ENCODE results near the gene ZDHHC4.
A peak's percentile ranks its signal among the peaks of the same experiment; 100 is the strongest.
"Not testable (repeated sequence)": the region's sequence is repeated elsewhere in the genome, so short reads cannot be mapped to it uniquely, and the experiment has no call there.

ZDHHC4 gene

DNA sequence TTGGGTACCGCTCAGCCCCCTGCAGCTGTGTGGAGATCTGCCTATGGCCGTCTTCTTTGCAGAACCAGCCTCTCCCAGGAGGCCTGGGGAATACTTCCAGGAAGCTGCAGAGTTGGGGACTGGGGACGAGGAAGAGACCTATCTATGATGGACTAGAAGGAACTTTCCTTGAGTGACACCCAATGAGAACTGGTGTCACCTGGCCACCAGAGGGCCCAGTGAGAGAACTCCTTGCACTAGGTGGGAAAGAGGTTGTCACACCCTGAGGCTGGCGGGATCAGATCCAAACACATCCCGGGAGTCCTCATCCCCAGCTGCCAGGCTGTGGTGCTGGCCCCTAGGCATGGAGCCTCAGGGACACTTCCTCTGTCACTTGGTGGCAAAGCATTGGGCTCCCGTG lies 21.1 kb upstream of the ZDHHC4 start:
- DNase-seq, result peak in 1 of 42 donors; percentile 42
- intact Hi-C loops (cut with DNase I), result no loop called here

DNA sequence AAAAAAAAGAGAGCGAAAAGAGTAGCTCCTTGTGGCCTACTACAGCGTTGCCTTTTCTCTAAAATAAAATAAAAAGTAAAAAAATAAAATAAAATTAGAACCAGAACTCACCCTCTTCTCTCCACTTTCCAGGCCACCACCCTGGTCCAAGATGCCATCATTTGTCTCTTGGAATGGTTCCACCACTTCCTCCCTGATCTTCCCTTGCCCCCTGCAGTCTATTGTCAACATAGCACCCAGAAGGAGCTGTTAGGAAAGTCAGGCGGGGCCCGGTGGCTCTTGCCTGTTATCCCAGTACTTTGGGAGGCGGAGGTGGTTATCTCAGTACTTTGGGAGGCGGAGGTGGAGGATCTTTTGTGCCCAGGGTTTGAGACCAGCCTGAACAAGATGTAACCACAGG lies 18.4 kb upstream of the ZDHHC4 start:
- DNase-seq, result peak in 37 of 42 donors; percentile 20 to 78 (median 56)
- intact Hi-C loops (cut with DNase I), result no loop called here

DNA sequence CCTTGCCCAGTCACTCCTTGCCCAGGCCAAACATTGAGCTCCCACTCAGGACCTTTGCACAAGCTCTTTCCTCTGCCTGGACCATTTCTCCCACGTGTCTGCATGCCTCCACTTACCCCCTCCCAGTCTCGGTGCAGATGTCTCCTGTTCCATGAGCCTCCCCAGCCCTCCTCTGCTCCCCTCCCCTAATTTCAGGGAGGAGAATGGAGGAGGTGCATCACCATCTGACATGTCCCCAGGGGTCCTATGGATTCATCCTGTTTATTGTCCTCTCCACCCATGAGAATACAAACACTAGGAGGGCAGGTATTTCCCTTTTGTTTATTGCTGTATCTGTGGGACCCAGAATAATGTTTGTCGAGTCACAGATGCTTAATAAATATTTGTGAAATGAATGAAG lies 17.4 kb upstream of the ZDHHC4 start:
- no peak for DNase-seq
- intact Hi-C loops (cut with DNase I), result no loop called here

DNA sequence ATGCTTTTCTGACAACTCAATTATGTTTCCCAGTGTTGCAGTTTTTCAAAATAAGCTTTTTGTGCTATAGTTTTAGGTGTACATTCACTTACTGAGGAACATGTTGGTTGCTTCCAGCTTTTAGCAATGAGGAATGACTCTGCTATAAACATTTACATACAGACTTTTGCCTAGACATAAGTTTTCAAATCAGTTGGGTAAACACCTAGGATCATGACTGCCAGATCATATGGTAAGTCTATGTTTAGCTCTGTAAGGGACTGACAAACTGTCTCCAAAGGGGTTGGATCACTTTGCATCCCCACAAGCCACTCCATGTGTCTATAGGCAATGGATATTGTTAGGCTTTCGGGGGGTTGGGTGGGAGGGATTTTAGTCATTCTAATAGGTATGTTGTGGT lies 15.1 kb upstream of the ZDHHC4 start:
- intact Hi-C loops (cut with DNase I), result no loop called here
- DNase-seq, result no peak

DNA sequence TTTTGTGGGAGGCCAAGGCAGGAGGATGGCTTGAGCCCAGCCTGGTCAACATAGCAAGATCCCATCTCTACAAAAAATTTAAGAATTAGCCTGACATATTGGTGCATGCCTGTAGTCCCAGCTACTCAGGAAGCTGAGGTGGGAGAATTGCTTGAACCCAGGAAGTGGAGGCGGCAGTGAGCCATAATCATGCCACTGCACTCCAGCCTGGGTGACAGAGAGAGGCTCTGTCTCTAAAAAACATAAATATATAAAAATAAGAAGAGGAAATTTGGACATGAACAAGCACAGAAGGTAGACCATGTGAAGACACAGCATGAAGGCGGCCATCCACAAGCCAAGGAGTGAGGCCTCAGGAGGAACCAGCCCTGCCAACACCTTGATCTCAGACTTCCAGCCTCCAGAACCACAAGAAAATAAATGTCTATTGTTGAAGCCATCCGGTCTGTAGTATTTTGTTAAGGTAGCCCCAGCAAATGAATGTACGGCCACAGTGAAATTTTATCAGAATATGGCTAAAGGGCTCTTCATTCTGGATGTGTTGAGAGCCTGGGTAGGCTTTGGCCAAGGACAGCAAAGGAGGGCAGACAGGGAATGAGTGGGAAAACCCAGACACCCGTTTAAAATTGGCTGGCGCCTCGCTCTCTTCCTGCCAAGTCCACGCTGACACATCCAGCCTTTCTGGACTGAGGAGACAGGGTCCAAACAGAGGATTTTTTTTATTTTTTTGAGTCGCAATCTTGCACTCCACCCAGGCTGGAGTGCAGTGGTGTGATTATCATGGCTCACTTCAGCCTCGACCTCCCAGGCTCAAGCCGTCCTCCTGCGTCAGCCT lies 13.1 kb upstream of the ZDHHC4 start:
- peak in 16 of 42 donors; percentile 15 to 73 (median 30) for DNase-seq
- intact Hi-C loops (cut with DNase I), result no loop called here

DNA sequence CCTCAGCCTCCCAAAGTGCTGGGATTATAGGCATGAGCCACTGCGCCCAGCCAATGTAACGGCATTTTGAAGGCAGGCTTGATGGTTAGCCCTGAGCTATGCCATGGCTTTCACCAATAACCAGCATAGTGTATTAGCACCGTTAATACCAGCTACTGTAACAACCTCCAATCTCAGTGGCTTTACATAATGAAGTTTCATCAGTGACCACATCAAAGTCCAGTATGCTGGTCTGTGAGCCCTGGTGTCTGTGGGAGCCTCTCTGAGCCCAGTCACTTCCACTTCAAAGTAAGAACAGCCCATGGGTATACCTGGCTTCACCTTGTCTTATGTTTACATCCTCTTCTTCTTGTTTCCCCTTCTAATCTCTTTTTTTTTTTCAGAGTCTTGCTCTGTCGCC lies 11.6 kb upstream of the ZDHHC4 start:
- intact Hi-C loops (cut with DNase I), result no loop called here
- DNase-seq, result no peak

DNA sequence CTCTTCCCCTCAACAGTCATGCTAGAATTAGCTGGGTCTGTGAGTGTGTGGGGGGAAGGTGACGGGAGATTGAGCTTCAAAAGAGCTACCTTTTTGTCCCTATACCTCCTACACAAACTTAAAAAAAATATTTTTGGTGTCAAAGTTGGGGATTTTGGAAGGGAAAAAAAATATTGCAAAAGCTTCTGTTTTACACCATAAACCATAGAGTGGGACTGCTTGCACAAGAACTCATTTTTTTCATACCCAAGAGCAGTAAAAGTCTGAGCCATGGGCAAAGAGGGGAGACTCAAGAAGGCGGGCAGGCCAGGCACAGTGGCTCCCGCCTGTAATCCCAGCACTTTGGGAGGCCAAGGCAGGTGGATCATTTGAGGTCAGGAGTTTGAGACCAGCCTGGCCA lies 9.4 kb upstream of the ZDHHC4 start:
- intact Hi-C loops (cut with DNase I), result no loop called here

DNA sequence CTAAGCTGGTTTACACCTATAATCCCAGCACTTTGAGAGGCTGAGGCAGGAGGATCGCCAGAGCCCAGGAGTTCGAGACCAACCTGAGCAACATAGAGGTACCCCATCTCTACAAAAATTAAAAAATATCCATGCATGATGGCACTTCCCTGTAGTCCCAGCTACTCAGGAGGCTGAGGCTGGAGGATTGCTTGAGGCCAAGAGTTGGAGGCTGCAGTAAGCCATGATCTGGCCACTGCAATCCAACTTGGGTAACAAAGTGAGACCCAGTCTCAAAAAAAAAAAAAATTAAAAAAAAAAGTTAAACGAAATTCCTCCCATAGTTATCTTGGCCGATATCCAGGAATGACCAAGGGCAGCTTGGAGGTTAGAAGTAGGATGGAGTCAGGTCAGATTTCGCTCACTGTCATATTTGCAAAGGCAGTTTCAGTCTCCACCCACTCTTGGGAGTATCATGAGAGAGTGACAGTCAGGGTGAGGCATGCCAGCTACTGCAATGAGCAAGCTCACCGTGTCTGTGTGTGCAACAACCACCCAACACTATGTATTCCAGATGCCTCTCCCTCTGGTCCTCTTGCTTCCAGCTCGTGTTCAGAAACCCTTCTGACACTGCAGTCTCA lies 6.0 kb upstream of the ZDHHC4 start:
- intact Hi-C loops (cut with DNase I), result no loop called here
- DNase-seq, result no peak

More for the DNA sequence above, 9.4 kb upstream of the ZDHHC4 start:
- no peak for DNase-seq

DNA sequence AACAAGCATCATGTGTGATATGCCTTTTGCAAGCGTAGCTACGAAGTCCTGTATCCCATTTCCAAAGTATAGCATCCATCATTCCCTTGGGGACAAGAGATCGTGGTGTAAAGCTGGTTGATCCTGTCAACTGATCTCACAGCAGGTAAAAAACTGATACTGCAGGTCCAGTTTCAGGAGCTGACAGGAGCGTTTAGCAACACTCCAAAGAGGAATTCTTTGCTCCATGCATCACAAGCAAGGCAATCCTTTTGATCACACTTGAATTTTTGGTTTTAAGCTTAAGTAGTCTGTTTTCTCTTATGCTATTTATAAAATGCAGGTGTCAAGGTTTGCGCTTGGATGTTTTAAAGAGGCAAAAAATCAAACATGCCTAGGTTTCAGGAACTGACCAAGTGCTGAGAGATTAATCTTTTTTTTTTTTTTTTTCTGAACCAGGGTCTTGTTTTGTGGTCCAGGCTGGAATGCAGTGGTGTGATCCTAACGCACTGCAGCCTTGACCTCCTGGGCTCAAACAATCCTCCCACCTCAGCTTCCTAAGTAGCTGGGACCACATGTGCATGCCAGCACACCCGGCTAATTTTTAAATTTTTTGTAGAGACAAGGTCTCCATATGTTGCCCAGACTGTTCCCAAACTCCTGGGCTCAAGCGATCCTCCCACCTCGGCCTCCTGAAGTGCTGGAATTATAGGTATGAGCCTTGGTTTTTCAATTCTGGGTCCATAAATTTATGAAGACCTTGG lies 1.8 kb upstream of the ZDHHC4 start:
- intact Hi-C loops (cut with DNase I), result no loop called here
- no peak for DNase-seq

DNA sequence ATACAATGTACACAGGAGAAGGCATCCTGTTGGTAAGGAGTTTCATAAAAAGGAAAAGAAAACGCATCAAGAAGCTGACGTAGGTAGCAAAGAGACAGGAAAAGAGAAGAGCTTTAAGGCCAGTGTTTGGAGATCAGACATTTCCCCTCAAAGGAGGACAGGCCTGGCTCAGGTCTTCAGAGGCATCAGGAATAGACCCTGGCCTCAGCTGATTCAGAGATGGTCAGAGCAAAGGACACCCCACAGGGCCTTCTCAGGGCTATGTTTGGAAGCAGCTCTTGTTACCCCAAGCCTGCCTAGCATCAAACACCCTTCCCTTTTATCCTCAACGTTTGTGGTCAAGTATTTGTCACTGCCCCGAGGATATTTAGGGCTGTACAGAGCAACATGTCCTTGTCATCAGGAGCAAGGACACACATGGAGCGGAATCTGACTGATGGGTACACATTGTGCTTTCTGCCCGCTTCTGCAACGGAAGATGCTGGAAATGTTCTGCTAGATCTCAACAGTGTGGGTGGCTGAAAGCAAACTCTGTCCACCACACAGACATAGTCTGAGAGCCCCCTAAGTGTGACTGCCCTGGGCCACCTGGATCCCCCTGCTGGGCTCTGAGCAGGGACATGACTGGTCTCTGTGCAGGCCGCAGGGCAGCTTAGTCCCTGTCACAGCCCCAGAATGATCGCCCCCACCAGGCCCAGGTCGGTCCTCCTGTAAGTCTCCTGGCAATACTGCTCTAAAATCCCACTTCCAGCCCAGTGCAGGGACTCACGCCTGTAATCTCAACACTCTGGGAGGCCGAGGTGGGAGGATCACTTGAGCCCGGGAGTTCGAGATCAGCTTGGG lies 1.0 kb upstream of the ZDHHC4 start:
- DNase-seq, result no peak
- intact Hi-C loops (cut with DNase I), result no loop called here

DNA sequence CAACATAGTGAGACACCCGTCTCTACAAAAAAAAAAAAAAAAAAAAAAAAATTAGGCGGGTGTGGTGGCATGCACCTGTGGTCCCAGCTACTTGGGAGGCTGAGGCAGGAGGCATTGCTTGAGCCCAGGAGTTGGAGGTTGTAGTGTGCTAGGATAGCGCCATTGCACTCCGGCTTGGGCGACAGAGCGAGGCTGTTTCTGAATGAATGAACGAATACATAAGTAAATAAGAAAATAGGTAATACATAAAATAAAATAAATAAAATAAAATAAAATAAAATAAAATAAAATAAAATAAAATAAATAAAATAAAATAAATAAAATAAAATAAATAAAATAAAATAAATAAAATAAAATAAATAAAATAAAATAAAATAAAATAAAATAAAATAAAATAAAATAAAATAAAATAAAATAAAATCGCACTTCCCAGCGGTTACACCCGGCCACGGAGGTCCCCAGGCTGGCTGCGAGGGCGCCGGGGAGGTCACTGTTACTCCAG lies 336 bp upstream of the ZDHHC4 start:
- intact Hi-C loops (cut with DNase I), result not testable (repeated sequence)

DNA sequence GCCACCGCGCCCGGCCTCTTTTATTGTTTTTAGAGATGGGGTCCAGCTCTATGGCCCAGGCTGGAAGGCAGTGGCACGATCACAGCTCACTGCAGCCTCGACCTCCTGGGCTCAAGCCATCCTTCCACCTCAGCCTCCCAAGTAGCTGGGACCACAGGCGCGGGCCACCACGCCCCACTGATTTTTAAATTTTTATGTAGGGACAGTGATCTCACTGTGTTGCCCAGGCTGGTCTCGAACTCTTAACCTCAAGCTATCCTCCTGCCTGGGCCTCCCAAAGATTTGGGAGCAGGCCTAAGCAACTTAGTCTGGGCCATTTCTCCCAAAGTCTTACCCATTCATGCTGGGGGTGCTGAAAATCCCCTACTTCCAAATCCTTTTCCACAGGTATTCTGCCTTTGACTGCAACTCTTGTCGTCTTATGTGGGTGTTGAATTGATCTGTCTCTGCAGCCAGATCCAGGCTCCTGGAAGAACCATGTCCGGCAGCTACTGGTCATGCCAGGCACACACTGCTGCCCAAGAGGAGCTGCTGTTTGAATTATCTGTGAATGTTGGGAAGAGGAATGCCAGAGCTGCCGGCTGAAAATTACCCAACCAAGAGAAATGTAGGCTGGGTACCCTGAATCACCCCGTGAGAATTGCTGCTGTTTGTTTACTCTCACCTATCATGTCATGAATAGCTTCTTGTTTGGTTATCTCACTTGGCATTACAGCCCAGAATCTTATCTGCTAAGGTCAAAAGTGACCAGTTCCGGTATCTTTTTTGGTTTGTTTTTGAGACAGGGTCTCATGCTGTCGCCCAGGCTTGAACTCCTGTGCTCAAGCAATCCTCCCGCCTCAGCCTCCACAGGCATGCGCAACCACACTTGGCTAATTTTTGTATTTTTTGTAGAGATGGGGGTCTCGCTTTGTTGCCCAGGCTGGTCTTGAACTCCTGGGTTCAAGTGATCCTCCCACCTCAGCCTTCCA lies 1.1 kb downstream of the ZDHHC4 start:
- DNase-seq, result no peak
- intact Hi-C loops (cut with DNase I), result no loop called here

More for the DNA sequence above, 336 bp upstream of the ZDHHC4 start:
- DNase-seq, result peak in 7 of 42 donors; percentile 13 to 48 (median 22)

DNA sequence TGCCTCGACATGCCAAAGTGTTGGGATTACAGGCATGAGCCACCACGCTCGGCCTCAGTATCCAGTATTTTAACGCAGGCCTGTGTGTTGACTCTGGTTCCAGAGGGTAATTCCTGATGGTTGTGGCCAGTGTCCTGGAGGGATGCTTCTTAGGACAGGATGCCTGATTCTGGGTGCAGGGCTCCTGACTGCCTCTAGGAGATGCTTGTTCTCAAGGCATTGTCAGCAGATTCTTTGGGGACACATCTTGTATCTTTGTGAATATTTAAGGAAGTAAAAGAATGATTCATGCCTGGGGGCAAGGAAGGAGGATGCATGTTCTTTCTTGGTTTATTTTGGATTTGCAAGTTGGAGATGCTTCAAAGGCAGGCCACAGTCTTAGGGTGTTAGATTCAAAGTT lies 2.2 kb downstream of the ZDHHC4 start:
- peak in 13 of 42 donors; percentile 7 to 64 (median 30) for DNase-seq
- intact Hi-C loops (cut with DNase I), result no loop called here

DNA sequence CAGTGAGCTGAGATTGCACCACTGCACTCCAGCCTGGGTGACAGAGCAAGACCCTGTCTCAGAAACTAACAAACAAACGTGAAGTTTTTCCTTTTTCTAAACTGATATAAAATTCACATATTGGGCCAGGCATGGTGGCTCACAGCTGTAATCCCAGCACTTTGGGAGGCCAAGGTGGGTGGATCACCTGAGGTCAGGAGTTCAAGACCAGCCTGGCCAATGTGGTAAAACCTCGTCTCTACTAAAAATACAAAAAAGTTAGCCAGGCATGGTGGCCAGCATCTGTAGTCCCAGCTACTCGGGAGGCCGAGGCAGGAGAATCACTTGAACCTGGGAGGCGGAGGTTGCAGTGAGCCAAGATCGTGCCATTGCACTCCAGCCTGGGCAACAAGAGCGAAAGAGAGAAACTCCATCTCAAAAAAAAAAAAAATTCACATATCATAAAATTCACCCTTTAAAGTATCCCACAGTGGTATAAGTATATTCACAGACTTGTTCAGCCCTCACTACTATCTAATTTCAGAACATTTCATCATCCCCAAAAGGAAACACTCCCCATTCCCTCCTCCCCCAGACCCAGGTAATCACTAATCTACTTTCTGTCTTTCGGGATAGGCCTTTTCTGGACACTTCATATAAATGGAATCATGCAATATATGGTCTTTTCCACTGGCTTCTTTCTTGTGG lies 8.6 kb downstream of the ZDHHC4 start:
- intact Hi-C loops (cut with DNase I); DNase-seq: not testable (repeated sequence)

DNA sequence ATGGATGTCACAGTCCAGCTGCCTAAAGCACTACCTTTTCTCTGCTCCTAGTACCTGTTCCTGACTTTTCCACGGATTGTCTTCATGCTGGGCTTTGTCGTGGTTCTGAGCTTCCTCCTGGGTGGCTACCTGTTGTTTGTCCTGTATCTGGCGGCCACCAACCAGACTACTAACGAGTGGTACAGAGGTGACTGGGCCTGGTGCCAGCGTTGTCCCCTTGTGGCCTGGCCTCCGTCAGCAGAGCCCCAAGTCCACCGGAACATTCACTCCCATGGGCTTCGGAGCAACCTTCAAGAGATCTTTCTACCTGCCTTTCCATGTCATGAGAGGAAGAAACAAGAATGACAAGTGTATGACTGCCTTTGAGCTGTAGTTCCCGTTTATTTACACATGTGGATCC lies 11.3 kb downstream of the ZDHHC4 start:
- DNase-seq, result no peak
- intact Hi-C loops (cut with DNase I), result no loop called here

DNA sequence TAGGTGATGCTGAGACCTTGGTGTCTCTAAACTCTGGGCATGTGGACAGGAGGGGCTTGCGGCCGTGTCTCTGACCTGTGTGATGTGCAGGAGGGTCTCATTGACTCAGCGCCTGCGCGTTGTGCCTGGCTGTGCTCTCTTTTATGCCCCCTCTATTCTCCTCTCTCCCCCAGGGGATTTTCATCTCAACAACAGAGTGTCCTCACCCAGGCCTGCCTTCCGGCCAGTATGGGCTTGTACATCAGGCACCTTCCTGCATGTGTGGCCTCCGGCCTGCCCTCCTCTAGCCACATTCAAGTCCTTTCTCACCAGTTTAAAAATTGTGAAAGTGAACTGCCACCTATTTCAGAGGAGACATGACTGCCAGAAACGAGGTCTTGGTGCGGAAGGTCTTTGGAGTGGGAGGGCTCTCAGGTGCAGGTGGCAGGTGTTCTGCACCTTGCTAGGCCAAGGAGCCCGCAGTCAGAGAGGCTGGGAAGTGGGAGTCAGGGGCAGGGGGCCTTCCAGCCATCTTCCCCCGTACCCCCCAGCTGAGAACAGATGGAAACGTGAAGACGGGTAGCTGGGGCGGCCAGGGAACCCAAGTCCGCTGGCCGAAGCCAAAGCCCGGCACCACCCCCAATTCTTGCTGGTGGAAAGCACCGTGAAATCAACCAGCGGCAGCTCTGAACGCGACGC lies 12.0 kb downstream of the ZDHHC4 start:
- intact Hi-C loops (cut with DNase I), result no loop called here
- DNase-seq, result peak in 1 of 42 donors; percentile 12
